GM12892 (cell line): ENCODE data around the gene CHD5.

ENCODE experiments used
- POLR2A ChIP-seq: IDR thresholded peaks from 2 replicates; pipeline ENCODE4 v1.6.1; 2011; ENCODE audit warnings: low read depth, low read length, control low read depth
- POLR2AphosphoS5 ChIP-seq: IDR thresholded peaks from 2 replicates; pipeline ENCODE4 v1.6.1; 2011; ENCODE audit warnings: low read depth, low read length, control low read depth
- TAF1 ChIP-seq: IDR thresholded peaks from 2 replicates; pipeline ENCODE4 v1.6.1; 2011; ENCODE audit warnings: low read depth, mild to moderate bottlenecking, control low read depth, low read length, borderline replicate concordance

- no peak for TF ChIP-seq POLR2A
- TF ChIP-seq POLR2AphosphoS5: no peak
- no peak for TF ChIP-seq TAF1
Observed at GRCh38 chr1:6218375-6219164, 38.4 kb upstream of the CHD5 start.
